K562 (cell line): ENCODE data around the gene CLSTN2. TPM values are rescaled to one million over a fixed set of nuclear protein-coding genes. Genes with fewer than 3 reads are reported as not detected.

ENCODE experiments used
- ATAC-seq: fragments of 200-7000 bp; cut with Tn5 transposase; 3 replicates; pipeline ENCODE4 v1.9.1; 2020; ENCODE audit warnings: moderate library complexity
- BruUV-seq: library from RNA; stranded (reverse); fragments of 400-500 nt; replicated peaks from 2 replicates; lab custom pipeline; 2021; lab: Mats Ljungman, UMichigan
- CTCF ChIA-PET: fragments of 300-600 bp; formaldehyde crosslinking; extraction: SDS; loops from one replicate; lab custom pipeline; 2021; ENCODE audit warnings: low intra/inter-chr PET ratio; lab: Yijun Ruan, JAX
- POLR2A ChIA-PET: fragments of 300-600, 350-650 bp; sonication (Branson Sonifier 250); formaldehyde crosslinking; extraction: SDS; loops from one replicate; lab custom pipeline; 2021; ENCODE audit warnings: antibody characterized with exemption, inconsistent platforms; lab: Yijun Ruan, JAX
- DNase-seq, 4 experiments: peaks; one replicate each; pipeline versions ENCODE4 v3.0.0 to v3.0.0-alpha.2; 2011 to 2018; ENCODE audit warnings: low spot score in 3 of 4, mixed read lengths in 3 of 4; ENCODE audit errors: extremely low read depth in 1 of 4
- FAIRE-seq: peaks from 2 replicates; lab custom pipeline; 2011; peaks lifted over from hg19 to GRCh38; lab: Jason Lieb, UNC
- H2AFZ ChIP-seq: 2 replicates; pipeline ENCODE4 v1.6.0; 2011; ENCODE audit warnings: low read depth, low read length, control low read depth, inconsistent platforms
- H3K27ac ChIP-seq: fragments of 200-600 bp; 3 replicates; pipeline ENCODE4 v1.8.0; 2011; ENCODE audit warnings: low read depth, mild to moderate bottlenecking, control low read depth, inconsistent platforms, low read length, moderate library complexity, mixed read lengths; ENCODE audit errors: extremely low read depth
- H3K27me3 ChIP-seq, 2 experiments: fragments of 300-600 bp in 1 of 2; 2 replicates in 1 of 2; 3 replicates in 1 of 2; pipeline versions ENCODE4 v1.6.0 to v1.8.0; 2011; ENCODE audit warnings: inconsistent platforms in 2 of 2, low read length in 2 of 2, mild to moderate bottlenecking in 1 of 2, mixed read lengths in 1 of 2, moderate library complexity in 1 of 2; ENCODE audit not compliant: control insufficient read depth in 2 of 2, insufficient read depth in 2 of 2
- H3K36me3 ChIP-seq: fragments of 300-600 bp; 3 replicates; pipeline ENCODE4 v1.8.0; 2011; ENCODE audit warnings: mild to moderate bottlenecking, low read length, inconsistent platforms; ENCODE audit not compliant: control insufficient read depth, insufficient read depth
- H3K4me1 ChIP-seq, 2 experiments: fragments of 200-600 bp in 1 of 2; replicated peaks in 1 of 2; 2 replicates in 1 of 2; 3 replicates in 1 of 2; pipeline versions ENCODE4 v1.5.1 to v1.8.0; 2011; ENCODE audit warnings: inconsistent platforms in 2 of 2, low read length in 2 of 2, mild to moderate bottlenecking in 1 of 2, mixed read lengths in 1 of 2, moderate library complexity in 1 of 2; ENCODE audit not compliant: control insufficient read depth in 2 of 2, insufficient read depth in 2 of 2
- H3K4me2 ChIP-seq: 2 replicates; pipeline ENCODE4 v1.6.1; 2011; ENCODE audit warnings: low read length, control low read depth, inconsistent platforms, mixed read lengths; ENCODE audit not compliant: insufficient read depth
- H3K4me3 ChIP-seq: fragments of 200-600 bp; sonication (generic), shearing (Covaris generic); 2 replicates; pipeline ENCODE4 v1.5.1; 2016; ENCODE audit warnings: control low read depth, inconsistent platforms
- H3K79me2 ChIP-seq: fragments of 200-600 bp; 3 replicates; pipeline ENCODE4 v1.8.0; 2011; ENCODE audit warnings: low read length, inconsistent platforms; ENCODE audit not compliant: control insufficient read depth, insufficient read depth
- H3K9ac ChIP-seq, 2 experiments: 2 replicates each; pipeline versions ENCODE4 v1.6.0 to v1.6.1; 2011; ENCODE audit warnings: low read depth in 2 of 2, low read length in 2 of 2, control low read depth in 1 of 2, inconsistent platforms in 1 of 2, mild to moderate bottlenecking in 1 of 2, mixed read lengths in 1 of 2; ENCODE audit not compliant: insufficient read depth in 1 of 2
- H3K9me1 ChIP-seq: one replicate; pipeline ENCODE4 v1.6.0; 2011; ENCODE audit warnings: inconsistent platforms, mild to moderate bottlenecking, low read length, moderate library complexity; ENCODE audit not compliant: control insufficient read depth, insufficient read depth
- H3K9me3 ChIP-seq: replicated peaks from 2 replicates; pipeline ENCODE4 v1.5.1; 2011; ENCODE audit warnings: low read depth, low read length, inconsistent platforms; ENCODE audit not compliant: control insufficient read depth, insufficient read depth
- H4K20me1 ChIP-seq: replicated peaks from 2 replicates; pipeline ENCODE4 v1.6.1; 2011; ENCODE audit warnings: low read length, inconsistent platforms, mixed read lengths; ENCODE audit not compliant: control insufficient read depth, insufficient read depth
- DMBX1 ChIP-seq: fragments of 250-450 bp; sonication (Bioruptor Pico); IDR thresholded peaks from 2 replicates; pipeline ENCODE4 v1.8.0; 2022; ENCODE audit warnings: inconsistent platforms, mild to moderate bottlenecking, moderate library complexity, borderline replicate concordance
- HIVEP1 ChIP-seq: fragments of 250-450 bp; sonication (Bioruptor Pico); IDR thresholded peaks from 2 replicates; pipeline ENCODE4 v1.4.0; 2020; ENCODE audit warnings: mild to moderate bottlenecking
- L3MBTL2 ChIP-seq: fragments of 450-650 bp; IDR thresholded peaks from 2 replicates; pipeline ENCODE4 v1.6.1; 2016; ENCODE audit warnings: mild to moderate bottlenecking, moderate library complexity
- MEF2D ChIP-seq: conservative IDR thresholded peaks from 2 replicates; pipeline ENCODE4 v1.6.1; 2016; ENCODE audit warnings: low read depth, missing genetic modification characterization, missing compliant biosample characterization
- NFE2 ChIP-seq: IDR thresholded peaks from 2 replicates; pipeline ENCODE4 v1.6.1; 2014; ENCODE audit warnings: antibody characterized with exemption, low read depth
- TBL1XR1 ChIP-seq, 2 experiments: IDR thresholded peaks; 2 replicates each; pipeline ENCODE4 v1.6.1; 2012; ENCODE audit warnings: improper control_type of control experiment in 2 of 2, low read length in 2 of 2, mild to moderate bottlenecking in 1 of 2
- TBP ChIP-seq: optimal IDR thresholded peaks from 2 replicates; pipeline ENCODE3; 2011; ENCODE audit warnings: low read depth, low read length, improper control_type of control experiment
- ZFP30 ChIP-seq: fragments of 250-450 bp; sonication (Bioruptor Pico); IDR thresholded peaks from 2 replicates; pipeline ENCODE4 v1.8.0; 2022; ENCODE audit warnings: moderate library complexity, mild to moderate bottlenecking, inconsistent platforms, borderline replicate concordance
- ZFP36 ChIP-seq: fragments of 150-350 bp; IDR thresholded peaks from 2 replicates; pipeline ENCODE4 v1.6.1; 2018; ENCODE audit warnings: low read length, low read depth; ENCODE audit not compliant: partially characterized antibody
- WGBS: fragments of 100-300 bp; shearing (Covaris generic); methylation state at CpG from one replicate; pipeline ENCODE4 v1.1.6; 2016; ENCODE audit warnings: low coverage, mixed read lengths; ENCODE audit not compliant: insufficient coverage; ENCODE audit errors: missing lambda C conversion rate; 5-methylcytosine and 5-hydroxymethylcytosine counted together
- in situ Hi-C: fragments of 300-500 bp; cut with MboI; formaldehyde crosslinking; loops from 4 replicates; pipeline ENCODE4 v1.15.0; 2018; ENCODE audit warnings: inconsistent platforms, mixed read lengths
- intact Hi-C: fragments of 100-400 bp; cut with micrococcal nuclease; formaldehyde crosslinking; loops from 2 replicates; pipeline ENCODE4 v1.14.2; 2022
- polyA plus RNA-seq, 8 experiments: library from polyadenylated mRNA; depleted of rRNA in 4 of 8; stranded (reverse) in 5 of 8; unstranded in 3 of 8; fragments of >200 nt; fragmentation: Nextera tagmentation in 2 of 8; fragmentation: Illumina TruSeq in 1 of 8; extraction: Ambion mirVana in 2 of 8; extraction: Trizol in 1 of 8; gene quantifications; 2 replicates each; pipeline versions ENCODE4 v1.2.1 to v1.2.3, GENCODE V29; 2011 to 2014; ENCODE audit warnings: inconsistent platforms in 1 of 8, missing spikeins in 1 of 8
- total RNA-seq, 7 experiments: library from RNA; depleted of rRNA in 6 of 7; stranded (reverse); fragments of >200 nt in 6 of 7; fragmentation: Illumina TruSeq in 2 of 7; extraction: Trizol in 2 of 7; gene quantifications; 2 replicates each; pipeline versions ENCODE4 v1.2.1 to v1.2.3, GENCODE V29; 2011 to 2021; ENCODE audit warnings: low replicate concordance in 1 of 7
- TF ChIP-seq, protein P1 (sequence below): sonication (generic); formaldehyde crosslinking; IDR thresholded peaks from 2 replicates; pipeline ENCODE4 v1.8.0; 2022; ENCODE audit warnings: mild to moderate bottlenecking, missing genetic modification reagents
- TF ChIP-seq, protein P2 (sequence below): fragments of 450-650 bp; IDR thresholded peaks from 2 replicates; pipeline ENCODE4 v1.6.1; 2016; ENCODE audit warnings: antibody characterized with exemption

CLSTN2 gene
- total and polyA plus RNA-seq, 9 of the 15 experiments (the other 6 are each of a cell fraction or from before 2014, with no cell fraction given), result 0.02 to 0.04 (median 0.04) TPM; not detected in 6

DNA sequence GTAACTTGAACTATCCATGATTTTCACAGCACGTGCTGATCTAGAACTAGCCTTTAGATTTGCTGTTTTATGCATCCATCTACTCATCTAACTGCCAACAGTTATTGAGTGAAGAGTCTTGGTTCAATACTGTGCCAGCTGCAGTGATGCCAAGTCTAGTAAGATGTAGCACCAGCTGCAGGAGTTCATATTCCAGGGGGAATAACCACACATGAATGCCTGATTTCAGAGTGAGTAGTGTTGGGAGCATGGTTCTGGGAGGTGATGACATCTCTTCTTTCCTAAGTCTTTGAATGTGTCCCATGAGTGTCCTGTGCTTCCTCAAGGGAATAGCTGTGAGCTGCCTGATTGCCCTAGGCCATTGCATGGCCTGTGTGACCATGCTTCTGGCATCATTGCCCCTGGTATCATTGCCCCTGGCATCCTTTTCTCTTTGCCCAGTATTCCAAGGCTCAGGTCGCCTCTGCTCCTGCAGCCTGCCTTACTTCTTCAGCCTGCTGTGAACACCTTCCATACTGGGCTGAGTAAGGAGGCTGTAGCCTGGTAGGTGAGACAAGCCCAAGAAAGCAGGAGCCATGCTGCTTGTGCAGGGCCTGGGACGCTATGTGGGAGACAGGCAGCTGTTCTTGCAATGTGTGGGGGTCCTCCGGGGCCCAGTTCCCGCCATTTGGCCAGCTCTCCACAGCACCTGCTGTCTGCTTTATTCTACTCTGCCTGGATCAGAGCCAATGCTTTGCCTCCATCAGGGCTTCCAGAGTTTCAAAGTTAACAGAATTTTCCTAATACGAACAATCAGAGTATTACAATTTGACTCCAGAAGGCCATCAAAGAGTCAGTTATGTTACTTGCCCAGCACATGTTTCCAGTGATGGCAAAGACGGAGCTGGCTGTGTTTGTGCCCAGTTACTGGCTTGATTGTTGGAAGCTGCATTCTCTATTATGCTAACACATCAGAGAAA, 73.2 kb downstream of the CLSTN2 start (continued):
- TF ChIP-seq ZFP30 (CRISPR knock-in tag) (no peak), DMBX1 (CRISPR knock-in tag) (no peak), TBL1XR1 (IDR thresholded peaks at IDR 0.05; ENCODE audit: low read length in 2 of 2) (no peak), ZFP36 (no peak), TBP (no peak), L3MBTL2 (no peak)

DNA sequence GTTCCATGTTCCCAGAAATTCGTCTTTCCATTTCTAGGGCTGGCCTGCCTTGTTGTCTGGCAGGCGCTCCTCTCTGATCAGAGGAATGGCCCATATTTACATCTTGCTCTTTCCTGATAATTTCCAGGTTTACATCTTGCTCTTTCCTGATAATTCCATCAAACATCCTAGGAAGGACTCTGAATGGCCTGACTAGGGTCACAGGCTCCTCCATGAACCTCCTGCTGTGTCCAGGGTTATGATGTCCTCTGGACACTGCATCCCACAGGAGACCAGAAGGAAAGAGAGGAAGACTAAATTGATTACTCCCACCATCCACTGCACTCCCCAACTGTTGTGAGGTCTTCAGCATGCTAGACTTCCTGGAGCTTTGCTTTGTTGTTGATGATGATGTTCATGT, 75.4 kb downstream of the CLSTN2 start:
- H3K4me2 ChIP-seq, result no peak overlapping the region
- no peaks in the 10 kb centered on the region for H3K9me1 ChIP-seq
- ATAC-seq (no peak), DNase-seq (no peak), FAIRE-seq (no peak)
- H4K20me1 ChIP-seq, result no peaks in the 10 kb centered on the region
- intact Hi-C loops (no loop called here), in situ Hi-C loops (no loop called here)
- CTCF ChIA-PET, result no interaction called here
- BruUV-seq, result no TSS peak
- no peaks in the 10 kb centered on the region for H3K9me3 ChIP-seq
- POLR2A ChIA-PET, result no interaction called here
- no peak overlapping the region for H3K4me3 ChIP-seq
- no peak overlapping the region for H3K9ac ChIP-seq
- H3K79me2 ChIP-seq, result no peaks in the 10 kb centered on the region
- no peak overlapping the region for H2AFZ ChIP-seq
- H3K27me3 ChIP-seq, result peaks cover 0 to 6% of the 10 kb centered on the region in 2 experiments; a peak in 1 of 5 replicates
- no peak overlapping the region for H3K27ac ChIP-seq
- TF ChIP-seq HIVEP1 (CRISPR knock-in tag) (no peak), NFE2 (no peak), MEF2D (tag) (no peak)
- TF ChIP-seq, protein P1, sequence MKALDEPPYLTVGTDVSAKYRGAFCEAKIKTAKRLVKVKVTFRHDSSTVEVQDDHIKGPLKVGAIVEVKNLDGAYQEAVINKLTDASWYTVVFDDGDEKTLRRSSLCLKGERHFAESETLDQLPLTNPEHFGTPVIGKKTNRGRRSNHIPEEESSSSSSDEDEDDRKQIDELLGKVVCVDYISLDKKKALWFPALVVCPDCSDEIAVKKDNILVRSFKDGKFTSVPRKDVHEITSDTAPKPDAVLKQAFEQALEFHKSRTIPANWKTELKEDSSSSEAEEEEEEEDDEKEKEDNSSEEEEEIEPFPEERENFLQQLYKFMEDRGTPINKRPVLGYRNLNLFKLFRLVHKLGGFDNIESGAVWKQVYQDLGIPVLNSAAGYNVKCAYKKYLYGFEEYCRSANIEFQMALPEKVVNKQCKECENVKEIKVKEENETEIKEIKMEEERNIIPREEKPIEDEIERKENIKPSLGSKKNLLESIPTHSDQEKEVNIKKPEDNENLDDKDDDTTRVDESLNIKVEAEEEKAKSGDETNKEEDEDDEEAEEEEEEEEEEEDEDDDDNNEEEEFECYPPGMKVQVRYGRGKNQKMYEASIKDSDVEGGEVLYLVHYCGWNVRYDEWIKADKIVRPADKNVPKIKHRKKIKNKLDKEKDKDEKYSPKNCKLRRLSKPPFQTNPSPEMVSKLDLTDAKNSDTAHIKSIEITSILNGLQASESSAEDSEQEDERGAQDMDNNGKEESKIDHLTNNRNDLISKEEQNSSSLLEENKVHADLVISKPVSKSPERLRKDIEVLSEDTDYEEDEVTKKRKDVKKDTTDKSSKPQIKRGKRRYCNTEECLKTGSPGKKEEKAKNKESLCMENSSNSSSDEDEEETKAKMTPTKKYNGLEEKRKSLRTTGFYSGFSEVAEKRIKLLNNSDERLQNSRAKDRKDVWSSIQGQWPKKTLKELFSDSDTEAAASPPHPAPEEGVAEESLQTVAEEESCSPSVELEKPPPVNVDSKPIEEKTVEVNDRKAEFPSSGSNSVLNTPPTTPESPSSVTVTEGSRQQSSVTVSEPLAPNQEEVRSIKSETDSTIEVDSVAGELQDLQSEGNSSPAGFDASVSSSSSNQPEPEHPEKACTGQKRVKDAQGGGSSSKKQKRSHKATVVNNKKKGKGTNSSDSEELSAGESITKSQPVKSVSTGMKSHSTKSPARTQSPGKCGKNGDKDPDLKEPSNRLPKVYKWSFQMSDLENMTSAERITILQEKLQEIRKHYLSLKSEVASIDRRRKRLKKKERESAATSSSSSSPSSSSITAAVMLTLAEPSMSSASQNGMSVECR (CRISPR knock-in tag), result no peak
- TF ChIP-seq, protein P2, sequence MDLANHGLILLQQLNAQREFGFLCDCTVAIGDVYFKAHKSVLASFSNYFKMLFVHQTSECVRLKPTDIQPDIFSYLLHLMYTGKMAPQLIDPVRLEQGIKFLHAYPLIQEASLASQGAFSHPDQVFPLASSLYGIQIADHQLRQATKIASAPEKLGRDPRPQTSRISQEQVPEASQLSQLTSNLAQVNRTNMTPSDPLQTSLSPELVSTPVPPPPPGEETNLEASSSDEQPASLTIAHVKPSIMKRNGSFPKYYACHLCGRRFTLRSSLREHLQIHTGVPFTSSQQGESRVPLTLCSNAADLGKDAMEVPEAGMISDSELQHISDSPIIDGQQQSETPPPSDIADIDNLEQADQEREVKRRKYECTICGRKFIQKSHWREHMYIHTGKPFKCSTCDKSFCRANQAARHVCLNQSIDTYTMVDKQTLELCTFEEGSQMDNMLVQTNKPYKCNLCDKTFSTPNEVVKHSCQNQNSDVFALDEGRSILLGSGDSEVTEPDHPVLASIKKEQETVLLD, result no peak
- H3K4me1 ChIP-seq, result no peaks in the 10 kb centered on the region
- WGBS, result 0% methylated on average over 2 of the region's 2 CpGs
- no peaks in the 10 kb centered on the region for H3K36me3 ChIP-seq
